Thyroid gland (tissue), 4 donors: Measurements from ENCODE around the gene NUP188.

Experiments
- POLR2A ChIP-seq, 2 donors: fragments of 450-650 bp; IDR thresholded peaks; one replicate each; pipeline ENCODE4 v1.6.1; 2017; ENCODE audit warnings: antibody characterized with exemption in 2 of 2, mild to moderate bottlenecking in 2 of 2, moderate library complexity in 1 of 2
- TF ChIP-seq, protein P1 (sequence below), 6 experiments: fragments of 200-600 bp in 3 of 6; fragments of 450-650 bp in 3 of 6; sonication (generic) in 3 of 6; IDR thresholded peaks; one replicate each; pipeline ENCODE4 v1.5.1; 2016 to 2019; ENCODE audit warnings: antibody characterized with exemption in 6 of 6, mild to moderate bottlenecking in 2 of 6, inconsistent platforms in 1 of 6, moderate library complexity in 1 of 6

DNA sequence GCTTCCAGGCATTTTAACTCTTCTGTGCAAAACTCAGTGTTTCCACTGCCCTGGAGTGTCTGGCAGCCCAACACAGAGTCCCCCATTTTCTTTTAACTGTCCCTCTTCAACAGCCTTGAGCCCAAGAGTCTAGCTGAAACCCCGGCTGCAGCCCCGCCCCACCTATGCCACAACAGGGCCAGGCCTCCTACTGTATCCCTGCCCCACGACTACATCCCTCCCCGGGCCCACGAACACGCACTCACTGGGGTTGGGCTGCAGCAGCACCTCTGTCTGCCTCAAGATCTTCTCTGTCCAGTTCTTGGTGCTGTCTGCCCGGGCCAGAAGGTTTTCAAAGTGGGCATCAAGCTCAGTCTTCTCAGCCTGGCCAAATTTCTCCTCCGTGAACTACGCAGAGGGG is 74.5 kb downstream of the NUP188 start:
- TF ChIP-seq, protein P1, sequence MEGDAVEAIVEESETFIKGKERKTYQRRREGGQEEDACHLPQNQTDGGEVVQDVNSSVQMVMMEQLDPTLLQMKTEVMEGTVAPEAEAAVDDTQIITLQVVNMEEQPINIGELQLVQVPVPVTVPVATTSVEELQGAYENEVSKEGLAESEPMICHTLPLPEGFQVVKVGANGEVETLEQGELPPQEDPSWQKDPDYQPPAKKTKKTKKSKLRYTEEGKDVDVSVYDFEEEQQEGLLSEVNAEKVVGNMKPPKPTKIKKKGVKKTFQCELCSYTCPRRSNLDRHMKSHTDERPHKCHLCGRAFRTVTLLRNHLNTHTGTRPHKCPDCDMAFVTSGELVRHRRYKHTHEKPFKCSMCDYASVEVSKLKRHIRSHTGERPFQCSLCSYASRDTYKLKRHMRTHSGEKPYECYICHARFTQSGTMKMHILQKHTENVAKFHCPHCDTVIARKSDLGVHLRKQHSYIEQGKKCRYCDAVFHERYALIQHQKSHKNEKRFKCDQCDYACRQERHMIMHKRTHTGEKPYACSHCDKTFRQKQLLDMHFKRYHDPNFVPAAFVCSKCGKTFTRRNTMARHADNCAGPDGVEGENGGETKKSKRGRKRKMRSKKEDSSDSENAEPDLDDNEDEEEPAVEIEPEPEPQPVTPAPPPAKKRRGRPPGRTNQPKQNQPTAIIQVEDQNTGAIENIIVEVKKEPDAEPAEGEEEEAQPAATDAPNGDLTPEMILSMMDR (IDR thresholded peaks at IDR 0.05): no peak
- no peak for TF ChIP-seq POLR2A (IDR thresholded peaks at IDR 0.05)
